Epithelial cell of proximal tubule (primary cell): ENCODE results near the gene HORMAD2. TPM values are rescaled to one million over a fixed set of nuclear protein-coding genes. Genes with fewer than 3 reads are reported as not detected.

Source experiments
- DNase-seq: peaks from one replicate; pipeline ENCODE4 v3.0.0-alpha.2; 2011; ENCODE audit warnings: low read depth
- H3K4me3 ChIP-seq: 2 replicates; pipeline ENCODE4 v1.5.1; 2011; ENCODE audit warnings: low read depth, mild to moderate bottlenecking, low read length
- total RNA-seq: library from RNA; depleted of rRNA; stranded (reverse); fragments of >200 nt; gene quantifications from 2 replicates; pipeline ENCODE4 v1.2.3, GENCODE V29; 2015
- TF ChIP-seq, protein P1 (sequence below): conservative IDR thresholded peaks from 2 replicates; pipeline ENCODE4 v1.5.1; 2012; ENCODE audit warnings: low read depth, mild to moderate bottlenecking, low read length

HORMAD2 gene
- total RNA-seq, 1 donor from 2014 or later: not detected

- no peak overlapping the region for H3K4me3 ChIP-seq
Observed at GRCh38 chr22:30117256-30117655, 37.0 kb downstream of the HORMAD2 start.

GRCh38 chr22:30118291-30118690, 38.0 kb downstream of the HORMAD2 start:
- no peak for DNase-seq
- TF ChIP-seq, protein P1, sequence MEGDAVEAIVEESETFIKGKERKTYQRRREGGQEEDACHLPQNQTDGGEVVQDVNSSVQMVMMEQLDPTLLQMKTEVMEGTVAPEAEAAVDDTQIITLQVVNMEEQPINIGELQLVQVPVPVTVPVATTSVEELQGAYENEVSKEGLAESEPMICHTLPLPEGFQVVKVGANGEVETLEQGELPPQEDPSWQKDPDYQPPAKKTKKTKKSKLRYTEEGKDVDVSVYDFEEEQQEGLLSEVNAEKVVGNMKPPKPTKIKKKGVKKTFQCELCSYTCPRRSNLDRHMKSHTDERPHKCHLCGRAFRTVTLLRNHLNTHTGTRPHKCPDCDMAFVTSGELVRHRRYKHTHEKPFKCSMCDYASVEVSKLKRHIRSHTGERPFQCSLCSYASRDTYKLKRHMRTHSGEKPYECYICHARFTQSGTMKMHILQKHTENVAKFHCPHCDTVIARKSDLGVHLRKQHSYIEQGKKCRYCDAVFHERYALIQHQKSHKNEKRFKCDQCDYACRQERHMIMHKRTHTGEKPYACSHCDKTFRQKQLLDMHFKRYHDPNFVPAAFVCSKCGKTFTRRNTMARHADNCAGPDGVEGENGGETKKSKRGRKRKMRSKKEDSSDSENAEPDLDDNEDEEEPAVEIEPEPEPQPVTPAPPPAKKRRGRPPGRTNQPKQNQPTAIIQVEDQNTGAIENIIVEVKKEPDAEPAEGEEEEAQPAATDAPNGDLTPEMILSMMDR: no peak
- H3K4me3 ChIP-seq: no peak overlapping the region

More at GRCh38 chr22:30117256-30117655, 37.0 kb downstream of the HORMAD2 start:
- TF ChIP-seq, protein P1: no peak
- DNase-seq: no peak

DNA sequence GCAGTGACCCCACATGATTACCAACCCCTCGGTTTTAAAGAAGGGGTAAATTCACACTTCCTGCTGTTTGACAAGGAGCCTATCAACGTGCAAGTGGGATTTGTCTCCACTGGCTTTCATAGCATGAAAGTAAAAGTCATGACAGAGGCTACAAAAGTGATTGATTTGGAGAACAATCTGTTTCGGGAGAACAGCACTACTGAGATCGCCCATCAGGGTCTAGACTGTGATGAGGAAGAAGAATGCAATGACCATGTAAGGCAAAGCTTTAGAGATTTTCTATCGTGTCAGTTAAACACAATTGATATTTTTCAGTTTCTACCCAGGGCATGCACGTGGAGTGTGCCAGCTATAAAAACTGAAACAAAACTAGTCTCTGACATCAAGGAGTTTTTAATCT, 41.7 kb downstream of the HORMAD2 start:
- no peak overlapping the region for H3K4me3 ChIP-seq
- TF ChIP-seq, protein P1: no peak
- DNase-seq: no peak

- H3K4me3 ChIP-seq: no peak overlapping the region
- no peak for DNase-seq
- TF ChIP-seq, protein P1: no peak
Observed at GRCh38 chr22:30123463-30123862, 43.2 kb downstream of the HORMAD2 start.

- H3K4me3 ChIP-seq: no peak overlapping the region
- DNase-seq: no peak
- TF ChIP-seq, protein P1: no peak
Observed at GRCh38 chr22:30127749-30128166, 47.5 kb downstream of the HORMAD2 start.

GRCh38 chr22:30128511-30128910, 48.2 kb downstream of the HORMAD2 start:
- H3K4me3 ChIP-seq: no peak overlapping the region
- TF ChIP-seq, protein P1: no peak
- DNase-seq: no peak

DNA sequence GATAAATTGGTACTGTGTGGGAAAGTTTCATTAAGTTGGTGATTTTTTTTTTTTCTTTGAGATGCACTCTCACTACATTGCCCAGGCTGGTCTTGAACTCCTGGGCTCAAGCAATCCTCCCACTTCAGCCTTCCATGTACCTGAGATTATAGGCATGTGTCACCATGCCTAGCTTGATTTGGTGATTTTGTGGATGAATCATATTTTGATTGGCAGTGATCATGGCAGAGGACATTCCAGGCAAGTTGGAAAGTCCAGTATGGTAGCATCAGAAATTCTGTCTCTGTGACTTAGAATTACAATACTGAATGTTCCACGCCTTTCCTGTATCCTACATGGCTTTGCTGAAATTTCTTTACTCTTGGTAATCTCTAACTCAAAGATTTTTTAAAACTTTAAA, 49.4 kb downstream of the HORMAD2 start:
- TF ChIP-seq, protein P1: no peak
- no peak overlapping the region for H3K4me3 ChIP-seq
- DNase-seq: no peak
